ENCODE results near the gene TMC7. TPM values are rescaled to one million over a fixed set of nuclear protein-coding genes. Genes with fewer than 3 reads are reported as not detected.

Gene TMC7
- total and polyA plus RNA-seq, 7 experiments from 2014 or later: 0.07 TPM; not detected in 6

DNA sequence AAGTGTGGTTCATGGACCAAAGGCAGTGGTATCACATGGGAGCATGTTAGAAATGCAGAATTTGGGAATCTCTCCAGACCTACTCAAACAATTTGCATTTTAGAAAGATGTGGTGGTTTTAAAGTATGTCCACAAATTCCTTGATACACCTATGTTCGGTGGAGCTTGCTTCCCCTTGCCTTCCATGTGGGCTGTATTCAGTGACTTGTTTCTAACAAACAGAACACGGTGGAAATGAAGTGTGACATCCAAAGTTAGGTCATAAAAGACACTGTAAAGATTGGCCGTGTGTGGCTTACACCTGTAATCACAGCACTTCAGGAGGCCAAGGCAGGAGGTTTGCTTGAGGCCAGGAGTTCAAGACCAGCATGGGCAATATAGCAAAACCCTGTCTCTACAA, 100.4 kb downstream of the TMC7 start:
- Histone ChIP-seq H3K9me3 (ENCODE audit: control insufficient read depth in 2 of 3, low read length in 3 of 3) (no peaks in the 10 kb centered on the region), H3K27ac (ENCODE audit: low read depth, low read length) (no peak overlapping the region), H3K4me1 (ENCODE audit: control insufficient read depth in 2 of 2, insufficient read depth in 2 of 2, low read length in 2 of 2) (peaks cover 4 to 10% of the 10 kb centered on the region in 2 donors), H3K27me3 (ENCODE audit: control insufficient read depth in 2 of 2, insufficient read depth in 2 of 2, low read length in 2 of 2) (no peaks in the 10 kb centered on the region), H3K4me3 (ENCODE audit: low read length) (no peak overlapping the region), H3K36me3 (ENCODE audit: control insufficient read depth in 2 of 3, insufficient read depth in 3 of 3, low read length in 3 of 3) (peaks cover 0 to 6% (median under 1%) of the 10 kb centered on the region in 3 experiments)
- H3K27ac Mint-ChIP-seq: no peak overlapping the region
- intact Hi-C loops (cut with micrococcal nuclease): loop anchor here in 1 of 2 donors (10.0 kb wide), 1 partner anchor 1301 kb away; no protein-coding TSS in a partner anchor
- H3K36me3 Mint-ChIP-seq: peaks cover 0 to 25% (median 18%) of the 10 kb centered on the region in 5 donors
- peaks cover 0 to 7% (median 0%) of the 10 kb centered on the region in 7 donors for H3K4me1 Mint-ChIP-seq
- ChIA-PET POLR2A (no interaction called here), CTCF (interaction anchor here (0.7 to 2.2 kb wide), 3 partner anchors 26 to 573 kb away, joined by 3 to 13 read pairs (median 3); no protein-coding TSS in a partner anchor)
- DNase-seq (no peak), ATAC-seq (no peak)
- no peaks in the 10 kb centered on the region for H3K9me3 Mint-ChIP-seq
- H3K27me3 Mint-ChIP-seq: peaks cover 0 to 14% (median 6%) of the 10 kb centered on the region in 5 donors
- H3K4me3 Mint-ChIP-seq: no peak overlapping the region

GRCh38 chr16:19084879-19085278, 101.1 kb downstream of the TMC7 start:
- H3K9me3 ChIP-seq (ENCODE audit: control insufficient read depth in 2 of 3, low read length in 3 of 3): no peaks in the 10 kb centered on the region
- Mint-ChIP-seq H3K27ac (no peak overlapping the region), H3K4me1 (peaks cover 0 to 7% (median 0%) of the 10 kb centered on the region in 7 donors), H3K36me3 (peaks cover 0 to 17% (median 15%) of the 10 kb centered on the region in 5 donors), H3K4me3 (no peak overlapping the region), H3K9me3 (no peaks in the 10 kb centered on the region), H3K27me3 (peaks cover 0 to 14% (median 6%) of the 10 kb centered on the region in 5 donors)
- ChIA-PET CTCF (interaction anchor here (0.6 to 2.2 kb wide), 3 partner anchors 27 to 418 kb away, joined by 3 to 13 read pairs (median 5); no protein-coding TSS in a partner anchor), POLR2A (interaction anchor here (0.6 to 1.4 kb wide), 2 partner anchors 18 to 283 kb away, joined by 3 read pairs; partner anchors contain the start of genes ARL6IP1 and COQ7)
- no peak overlapping the region for H3K4me3 ChIP-seq (ENCODE audit: low read length)
- H3K4me1 ChIP-seq (ENCODE audit: control insufficient read depth in 2 of 2, insufficient read depth in 2 of 2, low read length in 2 of 2): peaks cover 4 to 10% of the 10 kb centered on the region in 2 donors
- intact Hi-C loops (cut with micrococcal nuclease): loop anchor here in 1 of 2 donors (5.0 to 10.0 kb wide), 3 partner anchors 472 to 1300 kb away; partner anchors contain the start of gene VPS35L
- no peaks in the 10 kb centered on the region for H3K27me3 ChIP-seq (ENCODE audit: control insufficient read depth in 2 of 2, insufficient read depth in 2 of 2, low read length in 2 of 2)
- ATAC-seq: no peak
- no peak overlapping the region for H3K27ac ChIP-seq (ENCODE audit: low read depth, low read length)
- peaks cover 0 to 6% (median 0%) of the 10 kb centered on the region in 3 experiments for H3K36me3 ChIP-seq (ENCODE audit: control insufficient read depth in 2 of 3, insufficient read depth in 3 of 3, low read length in 3 of 3)
- no peak for DNase-seq

- H3K36me3 ChIP-seq (ENCODE audit: control insufficient read depth in 2 of 3, insufficient read depth in 3 of 3, low read length in 3 of 3): peaks cover 0 to 6% (median 0%) of the 10 kb centered on the region in 3 experiments
- ChIA-PET POLR2A (interaction anchor here (1.4 kb wide), 1 partner anchor 19 kb away, joined by 3 read pairs; the partner anchor contains the start of gene COQ7), CTCF (interaction anchor here (0.7 to 2.2 kb wide), 5 partner anchors 9 to 420 kb away, joined by 3 to 13 read pairs (median 3); no protein-coding TSS in a partner anchor)
- H3K9me3 ChIP-seq (ENCODE audit: control insufficient read depth in 2 of 3, low read length in 3 of 3): no peaks in the 10 kb centered on the region
- intact Hi-C loops (cut with micrococcal nuclease): loop anchor here (1.0 to 10.0 kb wide), 7 partner anchors 18 to 1299 kb away; partner anchors contain the start of genes COQ7 (in 1 of the 2) and VPS35L (in 1 of the 2)
- no peak overlapping the region for H3K27ac ChIP-seq (ENCODE audit: low read depth, low read length)
- H3K4me3 Mint-ChIP-seq: peak overlapping the region in 2 of 10 donors; percentile 69 to 72
- no peak overlapping the region for H3K4me3 ChIP-seq (ENCODE audit: low read length)
- ATAC-seq: no peak
- peaks cover 4 to 10% of the 10 kb centered on the region in 2 donors for H3K4me1 ChIP-seq (ENCODE audit: control insufficient read depth in 2 of 2, insufficient read depth in 2 of 2, low read length in 2 of 2)
- H3K27me3 Mint-ChIP-seq: peaks cover 0 to 14% (median 6%) of the 10 kb centered on the region in 5 donors
- peaks cover 0 to 14% (median 12%) of the 10 kb centered on the region in 5 donors for H3K36me3 Mint-ChIP-seq
- H3K27me3 ChIP-seq (ENCODE audit: control insufficient read depth in 2 of 2, insufficient read depth in 2 of 2, low read length in 2 of 2): no peaks in the 10 kb centered on the region
- no peak overlapping the region for H3K27ac Mint-ChIP-seq
- DNase-seq: no peak
- H3K9me3 Mint-ChIP-seq: peaks cover 0 to 2% (median 0%) of the 10 kb centered on the region in 11 donors
- H3K4me1 Mint-ChIP-seq: peaks cover 0 to 7% (median 0%) of the 10 kb centered on the region in 7 donors
These were observed 102.0 kb downstream of the TMC7 start for GRCh38 chr16:19085679-19086200.

DNA sequence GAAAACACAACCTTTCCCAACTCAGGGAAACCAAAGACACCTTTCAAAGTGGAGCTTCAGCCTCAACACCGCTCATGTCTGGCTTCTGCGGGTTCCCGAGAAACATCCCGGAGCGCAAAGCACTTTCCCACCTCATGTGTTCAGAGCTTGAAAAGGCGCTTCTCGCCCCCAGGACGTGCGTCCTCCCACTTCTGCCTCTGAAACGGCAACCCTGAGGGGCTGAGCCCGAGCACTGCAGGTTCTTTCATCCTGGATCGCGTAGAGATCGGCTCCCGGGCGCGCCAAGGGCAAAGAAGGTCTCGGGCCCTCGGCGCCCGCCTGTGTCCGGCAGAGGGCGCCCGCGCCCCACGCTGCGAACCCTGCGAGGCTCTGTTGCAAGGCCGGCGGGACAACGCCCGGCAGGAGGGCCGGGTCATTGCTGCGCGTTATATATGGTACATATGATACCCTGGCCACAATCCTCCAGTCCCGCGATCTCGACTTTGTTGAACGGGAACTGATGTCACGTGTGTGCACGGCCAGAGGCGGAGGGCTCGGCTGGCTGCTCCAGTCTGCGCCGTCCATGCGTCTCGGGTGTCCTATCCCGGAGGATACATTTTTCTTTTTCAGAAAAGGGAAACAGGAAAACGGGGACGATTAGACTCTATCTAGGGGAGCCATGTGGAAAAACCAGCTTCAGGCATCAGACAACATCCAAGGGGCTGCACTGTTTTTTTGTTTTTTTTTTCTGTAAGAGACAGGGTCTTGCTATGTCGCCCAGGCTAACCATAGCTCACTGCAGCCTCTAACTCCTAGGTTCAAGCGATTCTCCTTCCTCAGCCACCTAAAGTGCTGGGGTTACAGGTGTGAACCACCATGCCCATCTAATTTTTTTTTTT, 102.8 kb downstream of the TMC7 start:
- no peak overlapping the region for H3K27ac ChIP-seq (ENCODE audit: low read depth, low read length)
- CTCF ChIA-PET: interaction anchor here (0.7 to 2.2 kb wide), 8 partner anchors 8 to 419 kb away, joined by 3 to 13 read pairs (median 4); no protein-coding TSS in a partner anchor
- peaks cover 4 to 10% of the 10 kb centered on the region in 2 donors for H3K4me1 ChIP-seq (ENCODE audit: control insufficient read depth in 2 of 2, insufficient read depth in 2 of 2, low read length in 2 of 2)
- ATAC-seq (peak; percentile 96), DNase-seq (peak; percentile 44 to 90 (median 71))
- Mint-ChIP-seq H3K36me3 (peaks cover 0 to 6% (median 4%) of the 10 kb centered on the region in 5 donors), H3K9me3 (peaks cover 0 to 8% (median 0%) of the 10 kb centered on the region in 11 donors), H3K27ac (peak overlapping the region in 2 of 9 donors; percentile 31 to 77), H3K4me1 (peaks cover 0 to 7% (median 0%) of the 10 kb centered on the region in 7 donors), H3K4me3 (peak overlapping the region; percentile 40 to 81 (median 69)), H3K27me3 (peaks cover 0 to 14% (median 6%) of the 10 kb centered on the region in 5 donors)
- no peaks in the 10 kb centered on the region for H3K36me3 ChIP-seq (ENCODE audit: control insufficient read depth in 2 of 3, insufficient read depth in 3 of 3, low read length in 3 of 3)
- H3K9me3 ChIP-seq (ENCODE audit: control insufficient read depth in 2 of 3, low read length in 3 of 3): no peaks in the 10 kb centered on the region
- POLR2A ChIA-PET: no interaction called here
- intact Hi-C loops (cut with micrococcal nuclease): loop anchor here (1.0 to 10.0 kb wide), 7 partner anchors 19 to 1298 kb away; partner anchors contain the start of genes COQ7 (in 1 of the 2) and VPS35L (in 1 of the 2)
- H3K27me3 ChIP-seq (ENCODE audit: control insufficient read depth in 2 of 2, insufficient read depth in 2 of 2, low read length in 2 of 2): no peaks in the 10 kb centered on the region
- peak overlapping the region; percentile 36 for H3K4me3 ChIP-seq (ENCODE audit: low read length)

- intact Hi-C loops (cut with micrococcal nuclease): loop anchor here in 1 of 2 donors (5.0 to 10.0 kb wide), 3 partner anchors 469 to 1296 kb away; partner anchors contain the start of gene VPS35L
- no peak overlapping the region for H3K4me3 ChIP-seq (ENCODE audit: low read length)
- no peak overlapping the region for H3K27ac ChIP-seq (ENCODE audit: low read depth, low read length)
- ChIA-PET POLR2A (no interaction called here), CTCF (interaction anchor here (0.5 to 0.7 kb wide), 2 partner anchors 35 to 177 kb away, joined by 3 read pairs; no protein-coding TSS in a partner anchor)
- no peak overlapping the region for H3K4me3 Mint-ChIP-seq
- peaks cover 0 to 18% (median 0%) of the 10 kb centered on the region in 11 donors for H3K9me3 Mint-ChIP-seq
- DNase-seq: no peak
- H3K27ac Mint-ChIP-seq: peak overlapping the region in 1 of 9 donors; percentile 31
- peaks cover 4 to 14% (median 6%) of the 10 kb centered on the region in 5 donors for H3K27me3 Mint-ChIP-seq
- no peaks in the 10 kb centered on the region for H3K9me3 ChIP-seq (ENCODE audit: control insufficient read depth in 2 of 3, low read length in 3 of 3)
- H3K36me3 ChIP-seq (ENCODE audit: control insufficient read depth in 2 of 3, insufficient read depth in 3 of 3, low read length in 3 of 3): no peaks in the 10 kb centered on the region
- H3K4me1 Mint-ChIP-seq: peaks cover 0 to 7% (median 0%) of the 10 kb centered on the region in 7 donors
- no peaks in the 10 kb centered on the region for H3K27me3 ChIP-seq (ENCODE audit: control insufficient read depth in 2 of 2, insufficient read depth in 2 of 2, low read length in 2 of 2)
- H3K36me3 Mint-ChIP-seq: peaks cover 0 to 1% (median 0%) of the 10 kb centered on the region in 5 donors
- H3K4me1 ChIP-seq (ENCODE audit: control insufficient read depth in 2 of 2, insufficient read depth in 2 of 2, low read length in 2 of 2): peaks cover 4 to 10% of the 10 kb centered on the region in 2 donors
- ATAC-seq: no peak
These were observed 104.7 kb downstream of the TMC7 start for GRCh38 chr16:19088341-19088916.
